OCI-LY3 (cell line): ENCODE measurements around the gene NADK.

ENCODE experiments used
- H2AFZ ChIP-seq: fragments of 200-600, 300-600 bp; shearing (Covaris generic); 2 replicates; pipeline ENCODE4 v1.6.0; 2014; ENCODE audit warnings: antibody characterized with exemption, low read depth, low read length
- H3K27ac ChIP-seq: fragments of 200-600, 300-600 bp; sonication (generic); 2 replicates; pipeline ENCODE4 v1.5.1; 2014; ENCODE audit warnings: mild to moderate bottlenecking, low read length, moderate library complexity, mixed read lengths
- H3K27me3 ChIP-seq: fragments of 200-600, 300-600 bp; sonication (generic); 2 replicates; pipeline ENCODE4 v1.6.1; 2014; ENCODE audit warnings: low read depth, low read length, mixed read lengths
- H3K36me3 ChIP-seq: fragments of 200-600, 300-600 bp; sonication (generic); replicated peaks from 2 replicates; pipeline ENCODE3; 2014; ENCODE audit warnings: low read depth, low read length, mixed read lengths
- H3K4me1 ChIP-seq: fragments of 300-600, 200-600 bp; sonication (generic); 2 replicates; pipeline ENCODE4 v1.6.1; 2014; ENCODE audit warnings: low read length, mixed read lengths
- H3K4me2 ChIP-seq: fragments of 200-600, 300-600 bp; sonication (generic); 2 replicates; pipeline ENCODE4 v1.6.1; 2014; ENCODE audit warnings: low read length, mixed read lengths
- H3K4me3 ChIP-seq: fragments of 300-600, 200-600 bp; sonication (generic); 2 replicates; pipeline ENCODE4 v1.5.1; 2014; ENCODE audit warnings: antibody characterized with exemption, mild to moderate bottlenecking, low read length, moderate library complexity
- H3K79me2 ChIP-seq: fragments of 300-600, 200-600 bp; shearing (Covaris generic); 2 replicates; pipeline ENCODE4 v1.6.1; 2014; ENCODE audit warnings: mild to moderate bottlenecking, low read length, mixed read lengths
- H3K9ac ChIP-seq: fragments of 300-600, 200-600 bp; shearing (Covaris generic); 2 replicates; pipeline ENCODE4 v1.6.0; 2014; ENCODE audit warnings: mild to moderate bottlenecking, low read length, moderate library complexity
- H3K9me3 ChIP-seq: fragments of 200-600, 300-600 bp; shearing (Covaris generic); 2 replicates; pipeline ENCODE4 v1.6.1; 2014; ENCODE audit warnings: low read length, mixed read lengths; ENCODE audit not compliant: insufficient read depth
- H4K20me1 ChIP-seq: fragments of 200-600, 300-600 bp; sonication (generic); 2 replicates; pipeline ENCODE4 v1.6.1; 2016; ENCODE audit warnings: low read length, mixed read lengths; ENCODE audit not compliant: insufficient read depth
- EZH2phosphoT487 ChIP-seq: fragments of 200-600 bp; shearing (Covaris generic); IDR thresholded peaks from 2 replicates; pipeline ENCODE4 v1.6.1; 2018; ENCODE audit warnings: antibody characterized with exemption, mixed run types, low read depth
- TF ChIP-seq, protein P1 (sequence below): fragments of 200-600, 300-600 bp; sonication (generic); IDR thresholded peaks from 2 replicates; pipeline ENCODE4 v1.5.1; 2014; ENCODE audit warnings: antibody characterized with exemption, low read length, low read depth

NADK gene

GRCh38 chr1:1809489-1809888 lies 31.2 kb upstream of the NADK start:
- Histone ChIP-seq H3K79me2 (peaks cover 18% of the 10 kb centered on the region), H3K27ac (no peak overlapping the region), H3K4me2 (no peak overlapping the region), H3K9me3 (no peaks in the 10 kb centered on the region), H3K9ac (no peak overlapping the region), H4K20me1 (0 out of 2 replicates have a peak, but pooled peaks cover 5% of the 10 kb centered on the region), H3K36me3 (peaks cover 28% of the 10 kb centered on the region), H2AFZ (no peak overlapping the region), H3K4me3 (no peak overlapping the region), H3K27me3 (no peaks in the 10 kb centered on the region), H3K4me1 (no peaks in the 10 kb centered on the region)
- TF ChIP-seq, protein P1, sequence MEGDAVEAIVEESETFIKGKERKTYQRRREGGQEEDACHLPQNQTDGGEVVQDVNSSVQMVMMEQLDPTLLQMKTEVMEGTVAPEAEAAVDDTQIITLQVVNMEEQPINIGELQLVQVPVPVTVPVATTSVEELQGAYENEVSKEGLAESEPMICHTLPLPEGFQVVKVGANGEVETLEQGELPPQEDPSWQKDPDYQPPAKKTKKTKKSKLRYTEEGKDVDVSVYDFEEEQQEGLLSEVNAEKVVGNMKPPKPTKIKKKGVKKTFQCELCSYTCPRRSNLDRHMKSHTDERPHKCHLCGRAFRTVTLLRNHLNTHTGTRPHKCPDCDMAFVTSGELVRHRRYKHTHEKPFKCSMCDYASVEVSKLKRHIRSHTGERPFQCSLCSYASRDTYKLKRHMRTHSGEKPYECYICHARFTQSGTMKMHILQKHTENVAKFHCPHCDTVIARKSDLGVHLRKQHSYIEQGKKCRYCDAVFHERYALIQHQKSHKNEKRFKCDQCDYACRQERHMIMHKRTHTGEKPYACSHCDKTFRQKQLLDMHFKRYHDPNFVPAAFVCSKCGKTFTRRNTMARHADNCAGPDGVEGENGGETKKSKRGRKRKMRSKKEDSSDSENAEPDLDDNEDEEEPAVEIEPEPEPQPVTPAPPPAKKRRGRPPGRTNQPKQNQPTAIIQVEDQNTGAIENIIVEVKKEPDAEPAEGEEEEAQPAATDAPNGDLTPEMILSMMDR, result no peak
- TF ChIP-seq EZH2phosphoT487, result no peak

GRCh38 chr1:1808206-1808605 lies 29.9 kb upstream of the NADK start:
- Histone ChIP-seq H3K27me3 (no peaks in the 10 kb centered on the region), H3K9me3 (no peaks in the 10 kb centered on the region), H4K20me1 (peaks cover 5% of the 10 kb centered on the region; the same call in 1 of the 2 replicates), H3K27ac (no peak overlapping the region), H3K4me1 (no peaks in the 10 kb centered on the region), H2AFZ (no peak overlapping the region), H3K4me3 (no peak overlapping the region), H3K79me2 (peaks cover 24% of the 10 kb centered on the region), H3K4me2 (no peak overlapping the region), H3K9ac (no peak overlapping the region), H3K36me3 (peaks cover 27% of the 10 kb centered on the region)
- no peak for TF ChIP-seq EZH2phosphoT487
- TF ChIP-seq, protein P1, result no peak

GRCh38 chr1:1806890-1807289 lies 28.6 kb upstream of the NADK start:
- no peak overlapping the region for H3K9ac ChIP-seq
- no peaks in the 10 kb centered on the region for H3K9me3 ChIP-seq
- peaks cover 8% of the 10 kb centered on the region; the same call in 1 of the 2 replicates for H4K20me1 ChIP-seq
- H2AFZ ChIP-seq, result no peak overlapping the region
- H3K27ac ChIP-seq, result no peak overlapping the region
- H3K4me3 ChIP-seq, result no peak overlapping the region
- peaks cover 33% of the 10 kb centered on the region for H3K79me2 ChIP-seq
- no peak overlapping the region for H3K4me2 ChIP-seq
- H3K4me1 ChIP-seq, result no peaks in the 10 kb centered on the region
- TF ChIP-seq EZH2phosphoT487, result no peak
- TF ChIP-seq, protein P1, result no peak
- peaks cover 34% of the 10 kb centered on the region for H3K36me3 ChIP-seq
- H3K27me3 ChIP-seq, result no peaks in the 10 kb centered on the region

- no peak overlapping the region for H3K4me2 ChIP-seq
- TF ChIP-seq, protein P1, result no peak
- TF ChIP-seq EZH2phosphoT487, result no peak
- H3K27me3 ChIP-seq, result no peaks in the 10 kb centered on the region
- no peaks in the 10 kb centered on the region for H3K9me3 ChIP-seq
- peaks cover 39% of the 10 kb centered on the region for H3K36me3 ChIP-seq
- H3K4me1 ChIP-seq, result peaks cover 12% of the 10 kb centered on the region
- H3K4me3 ChIP-seq, result no peak overlapping the region
- peaks cover 30% of the 10 kb centered on the region for H4K20me1 ChIP-seq
- peaks cover 55% of the 10 kb centered on the region for H3K79me2 ChIP-seq
- no peak overlapping the region for H2AFZ ChIP-seq
- no peak overlapping the region for H3K9ac ChIP-seq
- H3K27ac ChIP-seq, result no peak overlapping the region
These were observed 26.0 kb upstream of the NADK start for GRCh38 chr1:1804301-1804700.
